Coronary artery (tissue), 2 donors: Measurements from ENCODE around the gene PPP1R1B.

ENCODE experiments used
- DNase-seq: peaks from one replicate; pipeline ENCODE4 v3.0.0-alpha.2; 2017; ENCODE audit warnings: low spot score
- H3K27ac ChIP-seq, 2 donors: fragments of 200-600 bp; sonication (generic); one replicate each; pipeline ENCODE4 v1.5.1; 2016 to 2019
- H3K4me3 ChIP-seq: fragments of 200-600 bp; sonication (generic); 2 replicates; pipeline ENCODE4 v1.5.1; 2016; ENCODE audit warnings: mild to moderate bottlenecking, moderate library complexity
- CTCF ChIP-seq: fragments of 200-600 bp; sonication (generic); IDR thresholded peaks from one replicate; pipeline ENCODE4 v1.5.1; 2019; ENCODE audit warnings: antibody characterized with exemption

The PPP1R1B gene

GRCh38 chr17:39617446-39618245, 9.1 kb upstream of the PPP1R1B start:
- Histone ChIP-seq H3K27ac (peak overlapping the region in 1 of 2 donors; percentile 58), H3K4me3 (peak overlapping the region; percentile 81)
- TF ChIP-seq CTCF = no peak
- no peak for DNase-seq

- H3K4me3 ChIP-seq = peak overlapping the region; percentile 81
These were observed 8.4 kb upstream of the PPP1R1B start for GRCh38 chr17:39618246-39618913.

GRCh38 chr17:39618956-39619785, 7.6 kb upstream of the PPP1R1B start:
- TF ChIP-seq CTCF = no peak
- no peak overlapping the region for H3K4me3 ChIP-seq
- no peak for DNase-seq
- no peak overlapping the region for H3K27ac ChIP-seq

More at GRCh38 chr17:39618246-39618913, 8.4 kb upstream of the PPP1R1B start:
- H3K27ac ChIP-seq = peak overlapping the region in 1 of 2 donors; percentile 58
- DNase-seq = no peak
- TF ChIP-seq CTCF = no peak

- H3K4me3 ChIP-seq = no peak overlapping the region
- no peak for TF ChIP-seq CTCF
These were observed 7.0 kb upstream of the PPP1R1B start for GRCh38 chr17:39619786-39620101.

GRCh38 chr17:39621523-39622379, 5.0 kb upstream of the PPP1R1B start:
- no peak overlapping the region for H3K27ac ChIP-seq
- peak; percentile 86 for DNase-seq
- peak; percentile 96 for TF ChIP-seq CTCF
- H3K4me3 ChIP-seq = no peak overlapping the region

More at GRCh38 chr17:39619786-39620101, 7.0 kb upstream of the PPP1R1B start:
- no peak for DNase-seq
- no peak overlapping the region for H3K27ac ChIP-seq

GRCh38 chr17:39622380-39623006, 4.3 kb upstream of the PPP1R1B start:
- no peak overlapping the region for H3K27ac ChIP-seq
- DNase-seq = no peak
- H3K4me3 ChIP-seq = no peak overlapping the region
- TF ChIP-seq CTCF = no peak
